HG02852 (cell line): ENCODE results near the gene GJA4.

ENCODE experiments used
- ATAC-seq: cut with Tn5 transposase; IDR thresholded peaks from one replicate; pipeline ENCODE4 v1.9.1; 2021; ENCODE audit warnings: mild to moderate bottlenecking, moderate library complexity; ENCODE audit not compliant: unreplicated experiment

The GJA4 gene

DNA sequence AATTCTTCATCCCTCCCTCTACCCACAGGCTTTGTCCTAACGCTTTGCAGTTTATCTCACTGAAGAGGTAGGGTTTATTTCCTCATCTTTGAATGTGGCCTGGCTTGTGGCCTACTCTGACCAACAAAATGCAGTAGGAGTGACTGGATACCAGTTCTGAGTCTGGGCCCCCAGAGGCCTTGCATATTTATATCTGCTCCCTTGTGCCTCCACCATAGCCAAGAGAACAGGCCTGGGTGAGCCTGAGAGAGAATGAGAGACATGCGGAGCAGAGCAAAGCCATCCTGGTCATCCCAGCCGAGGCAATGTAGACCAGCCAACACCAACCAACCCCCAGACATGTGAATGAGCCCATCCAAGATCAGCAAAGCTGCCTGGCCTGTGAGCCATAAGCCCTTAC lies 36.5 kb downstream of the GJA4 start:
- no peak for ATAC-seq

DNA sequence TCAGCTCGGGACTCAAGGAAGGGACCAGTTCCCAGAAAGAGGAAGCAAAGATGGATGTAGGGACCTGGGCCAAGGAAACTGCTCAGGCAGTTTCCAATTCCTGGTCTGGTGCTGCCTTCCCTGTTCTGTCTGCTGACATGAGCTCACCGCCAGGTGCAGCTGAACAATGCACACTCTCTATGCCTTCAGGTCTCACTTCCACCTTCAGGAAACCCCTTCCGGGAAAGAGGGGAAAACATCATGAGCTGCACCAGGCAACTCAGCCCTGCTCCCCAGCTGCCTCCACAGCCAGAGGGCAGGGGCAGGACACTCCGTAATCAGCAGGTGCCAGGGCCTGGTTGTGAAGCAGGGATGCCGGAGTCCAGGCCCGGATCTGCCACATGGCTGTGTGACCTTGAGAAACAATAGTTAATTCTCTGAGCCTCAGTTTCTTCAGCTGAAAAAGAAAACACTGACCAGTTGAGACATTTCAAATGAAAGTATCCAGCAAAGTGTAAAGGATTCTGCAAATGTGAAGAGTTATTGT lies 39.0 kb downstream of the GJA4 start:
- no peak for ATAC-seq

DNA sequence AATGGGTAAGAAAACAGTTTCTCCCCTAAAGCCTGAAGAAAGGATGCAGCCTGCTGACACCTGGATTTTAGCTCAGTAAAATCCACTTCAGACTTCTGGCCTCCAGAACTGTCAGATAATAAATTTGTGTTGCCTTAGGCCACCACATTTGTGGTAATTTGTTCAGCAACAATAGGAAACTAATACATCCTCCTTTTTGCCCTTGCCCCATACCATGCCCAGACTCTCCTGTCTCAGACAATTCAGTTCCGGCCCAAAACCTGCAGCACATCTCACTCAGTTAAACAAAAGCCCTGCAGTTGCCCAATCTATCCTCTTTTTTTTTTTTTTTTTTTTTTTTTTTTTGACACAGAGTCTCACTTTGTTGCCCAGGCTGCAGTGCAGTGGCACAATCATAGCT lies 40.9 kb downstream of the GJA4 start:
- no peak for ATAC-seq

DNA sequence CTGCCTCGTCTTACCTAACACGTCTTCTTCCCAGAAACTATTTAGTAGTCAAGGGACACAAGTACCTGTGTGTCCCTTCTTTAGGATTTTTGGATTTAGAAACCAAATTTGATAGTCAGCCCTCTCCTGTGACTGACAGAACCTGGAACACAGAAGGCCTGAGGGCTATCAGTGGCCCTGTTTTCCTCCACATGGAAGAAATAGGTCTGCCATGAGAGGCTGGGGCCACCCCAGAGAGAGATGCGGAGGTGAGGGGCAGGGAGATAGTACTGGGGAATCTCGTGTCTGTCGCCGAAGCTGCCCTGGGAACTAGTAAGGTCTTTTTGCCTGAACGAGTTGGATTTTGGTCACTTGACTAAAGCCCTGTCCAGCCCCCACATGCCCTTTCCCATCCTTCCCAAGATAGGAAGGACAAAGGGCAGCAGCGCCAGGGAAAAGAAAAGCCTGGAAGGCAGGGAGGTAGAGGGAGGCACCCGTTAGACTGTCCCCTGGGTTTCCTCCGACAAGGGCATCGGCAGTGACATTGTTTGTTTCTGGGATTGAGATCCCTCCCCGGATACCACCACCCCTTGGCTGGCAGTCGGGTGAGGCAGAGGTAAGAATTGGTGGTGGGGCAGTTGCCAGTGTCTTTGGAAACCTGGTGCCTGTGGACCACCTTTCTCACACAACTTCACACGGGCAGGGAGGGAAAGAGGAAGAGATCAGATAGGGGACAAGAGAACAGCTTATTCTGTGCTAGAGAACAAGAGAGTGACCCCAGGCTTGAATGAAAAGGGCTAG lies 46.9 kb downstream of the GJA4 start:
- no peak for ATAC-seq

DNA sequence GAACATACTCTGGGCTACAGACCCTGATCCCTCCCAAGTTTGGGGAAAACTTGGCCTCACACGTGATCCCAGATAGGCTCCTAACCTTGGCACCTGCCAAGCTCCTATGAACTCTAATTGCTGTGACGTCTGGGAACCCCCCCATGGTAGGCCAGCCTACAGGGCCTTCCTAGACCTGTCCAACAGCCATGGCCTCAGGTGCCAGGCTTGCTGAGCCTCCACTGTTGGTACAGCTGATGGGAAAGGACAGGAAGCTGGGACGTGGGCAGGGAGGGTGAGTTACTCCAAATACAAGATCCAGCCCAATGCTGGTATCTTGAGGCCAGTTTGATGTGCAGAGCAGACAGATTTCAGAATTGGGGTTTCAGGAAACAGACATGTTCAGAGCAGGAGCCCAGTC lies 47.6 kb downstream of the GJA4 start:
- ATAC-seq, result no peak

DNA sequence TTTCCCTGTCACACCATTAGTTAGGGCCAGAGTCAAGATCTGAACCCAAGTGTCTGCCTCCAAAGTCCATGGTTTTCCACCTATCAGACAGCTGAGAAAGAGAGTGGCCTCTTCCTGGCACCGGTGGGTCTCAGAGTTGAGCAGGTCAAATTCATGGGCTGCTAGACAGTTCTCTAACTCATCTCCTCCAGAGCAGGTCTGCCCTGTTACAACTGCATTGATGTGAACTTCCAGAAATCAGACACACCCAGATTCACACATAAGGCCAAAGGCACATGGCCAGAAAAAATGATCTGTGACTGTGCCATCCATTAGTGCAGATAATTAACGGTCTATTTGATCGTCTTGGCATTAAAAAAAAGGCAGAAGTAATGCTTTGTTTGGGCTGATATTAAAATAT lies 49.3 kb downstream of the GJA4 start:
- ATAC-seq, result no peak

DNA sequence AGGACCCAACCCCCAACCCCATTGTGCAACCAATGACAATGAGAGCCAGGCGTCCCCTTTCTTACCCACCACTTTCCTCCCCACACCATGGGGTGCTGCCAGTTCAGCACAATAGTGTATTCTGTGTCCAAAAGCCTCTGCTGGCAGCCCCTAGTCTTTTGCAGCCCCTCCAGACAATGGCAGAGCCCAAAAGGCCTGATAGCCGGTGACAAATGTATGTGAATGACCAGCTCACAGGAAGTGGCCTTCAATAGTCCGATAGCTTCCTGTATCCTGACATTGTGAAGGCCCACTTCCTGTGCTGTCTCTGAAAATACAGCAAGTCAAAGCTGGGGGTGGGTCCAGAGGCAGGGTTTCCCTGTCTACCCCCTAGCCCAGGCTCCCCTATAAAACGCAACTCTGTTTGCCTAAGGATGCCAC lies 50.2 kb downstream of the GJA4 start:
- no peak for ATAC-seq

DNA sequence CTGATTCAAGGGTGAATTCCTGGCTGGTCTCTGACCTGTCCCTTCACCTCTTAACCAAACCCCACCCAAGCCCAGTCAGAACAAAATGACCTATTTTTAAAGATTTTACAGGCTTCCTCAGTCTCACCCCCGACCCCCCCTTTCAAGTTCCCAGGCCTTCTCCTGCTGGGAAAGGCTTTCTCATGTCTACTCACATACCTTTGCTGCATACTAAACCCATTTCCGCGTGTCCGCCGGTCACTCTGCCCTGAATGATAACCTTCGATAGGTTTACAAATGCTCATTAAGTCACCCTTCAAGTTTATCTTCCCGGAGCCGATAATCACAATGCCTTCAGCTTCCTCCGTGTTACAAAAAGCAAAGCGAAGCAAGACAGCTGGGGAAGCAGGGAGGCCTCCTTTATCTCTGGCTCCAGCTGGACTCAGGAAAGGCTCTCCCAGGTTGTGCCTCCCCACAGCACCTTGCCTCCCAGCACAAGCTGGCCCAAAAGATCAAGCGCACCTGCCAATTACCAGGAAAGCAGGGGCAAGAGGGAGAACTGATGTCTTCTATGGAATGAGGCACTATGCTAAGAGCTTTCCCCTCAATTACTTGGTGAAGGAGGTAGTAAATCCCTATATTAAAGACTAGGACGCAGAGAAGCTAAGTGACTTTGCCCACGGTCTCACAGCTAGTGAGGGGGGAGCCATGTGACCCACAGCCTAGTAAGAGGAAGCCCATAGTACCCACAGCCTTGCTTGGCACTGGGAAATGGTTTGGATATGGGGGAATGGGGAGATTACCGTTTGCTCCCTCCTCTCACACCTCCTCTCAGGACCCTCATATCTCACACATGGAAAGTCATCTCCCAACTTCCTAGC lies 50.8 kb downstream of the GJA4 start:
- ATAC-seq, result no peak

DNA sequence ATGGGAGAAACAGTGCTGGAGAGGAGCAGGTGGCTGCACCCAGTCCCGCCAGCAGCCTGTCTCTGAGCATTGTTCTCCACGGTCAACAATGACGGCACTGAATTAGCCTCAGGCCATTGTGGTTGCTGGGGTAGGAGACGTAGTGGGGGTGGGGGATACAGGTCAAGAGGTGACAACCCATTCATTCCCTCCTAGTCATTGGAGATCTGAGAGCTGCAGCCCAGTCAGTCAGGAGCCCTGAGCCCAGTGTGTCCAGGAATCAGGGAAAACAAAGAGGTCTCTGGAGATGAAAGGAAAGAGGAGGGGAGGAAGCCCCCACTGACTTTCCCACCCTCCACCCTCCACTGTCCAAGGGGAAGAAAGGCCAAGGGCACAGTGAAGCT lies 51.4 kb downstream of the GJA4 start:
- no peak for ATAC-seq
